GM19238 (cell line): ENCODE data around the gene ZFPM1.
"Not testable (repeated sequence)": the region's sequence is repeated elsewhere in the genome, so short reads cannot be mapped to it uniquely, and the experiment has no call there.

Experiments used
- DNase-seq: peaks from one replicate; pipeline ENCODE4 v3.0.0; 2011; ENCODE audit warnings: low spot score; ENCODE audit not compliant: insufficient read length

ZFPM1 gene

GRCh38 chr16:88453217-88453531, at the start of gene ZFPM1:
TSS of gene ZFPM1 (plus strand) at chr16:88453280. CDS start at chr16:88453639, 359 bp downstream.
- DNase-seq = no peak

GRCh38 chr16:88403794-88404581, 49.1 kb upstream of the ZFPM1 start:
- no peak for DNase-seq

DNA sequence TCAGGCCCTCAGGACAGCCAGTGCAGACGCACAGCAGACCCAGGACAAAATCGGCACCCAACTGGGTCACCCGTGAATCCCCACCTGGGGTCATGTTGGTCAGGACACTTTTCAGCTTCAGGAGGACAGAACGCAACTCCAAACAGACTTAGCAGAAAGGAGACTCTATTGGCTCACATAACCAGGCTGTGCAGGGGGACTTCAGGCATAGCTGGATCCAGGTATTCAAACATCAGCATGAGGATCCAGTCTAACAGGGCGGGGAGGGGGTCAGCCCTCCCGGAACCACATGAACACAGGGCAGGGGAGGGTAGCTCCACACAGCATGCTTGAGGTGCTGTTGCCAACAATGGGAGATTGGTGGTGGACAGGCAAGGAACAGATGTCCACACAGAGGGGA, 48.3 kb upstream of the ZFPM1 start:
- no peak for DNase-seq

DNA sequence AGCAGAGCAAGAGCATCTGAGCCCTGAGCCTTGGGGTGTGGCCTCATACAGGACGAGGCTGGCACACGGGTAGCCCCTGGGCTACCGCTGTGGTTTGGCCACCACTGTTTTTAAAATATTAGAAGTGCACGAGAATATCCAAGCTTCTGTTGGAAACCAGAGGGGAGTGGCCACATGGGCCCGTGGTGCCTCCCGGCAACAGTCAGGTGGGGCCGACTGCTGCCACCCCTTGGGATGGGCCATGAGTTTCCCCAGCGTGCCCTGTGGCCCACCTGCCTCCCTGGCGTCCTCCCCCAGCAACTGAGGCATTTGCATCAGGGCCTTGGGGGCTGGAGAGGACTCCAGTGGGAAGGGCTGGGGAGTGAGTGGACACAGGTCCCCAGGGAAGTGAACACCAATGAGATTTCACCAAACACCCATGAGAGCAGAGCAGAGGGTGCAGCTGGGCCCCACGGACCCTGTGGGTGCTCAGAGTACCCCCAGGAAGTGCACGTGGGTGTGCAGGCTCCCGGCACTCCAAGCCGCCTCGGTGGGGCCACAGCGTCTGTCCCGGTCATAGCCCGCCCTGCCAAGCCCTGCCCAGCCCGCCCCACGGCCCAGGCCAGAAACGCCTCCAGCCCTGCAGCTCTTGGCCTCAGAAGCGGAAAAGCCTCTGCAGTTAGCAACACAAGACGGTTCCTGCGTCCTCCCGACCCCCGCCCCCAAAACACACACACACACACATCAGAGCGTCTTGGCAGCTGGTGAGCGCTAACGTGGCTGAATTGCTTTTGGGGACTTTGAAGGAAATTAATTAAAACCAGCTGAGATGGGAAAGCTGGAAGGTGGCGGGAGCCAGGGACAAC, 47.6 kb upstream of the ZFPM1 start:
- no peak for DNase-seq

- no peak for DNase-seq
Measured at GRCh38 chr16:88406096-88407041, 46.7 kb upstream of the ZFPM1 start.

DNA sequence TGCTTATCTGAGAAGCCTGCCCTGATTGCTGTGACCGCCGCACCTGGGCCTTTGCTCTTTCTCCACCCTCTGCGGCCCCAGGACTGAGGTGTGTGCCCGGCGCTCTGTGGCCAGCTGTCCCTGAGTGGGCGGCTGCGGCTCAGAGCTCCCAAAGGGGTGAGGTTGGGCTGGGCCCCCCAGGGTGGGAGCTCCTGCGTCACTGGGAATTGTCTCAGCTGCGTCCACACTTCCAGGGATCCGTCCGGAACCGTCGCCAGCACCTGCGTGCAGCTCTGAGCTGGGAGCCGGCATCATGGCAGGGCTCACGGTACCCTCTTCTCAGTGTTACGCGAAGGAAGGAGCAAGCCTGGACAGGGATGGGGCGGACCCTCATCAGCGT, 46.0 kb upstream of the ZFPM1 start:
- no peak for DNase-seq

DNA sequence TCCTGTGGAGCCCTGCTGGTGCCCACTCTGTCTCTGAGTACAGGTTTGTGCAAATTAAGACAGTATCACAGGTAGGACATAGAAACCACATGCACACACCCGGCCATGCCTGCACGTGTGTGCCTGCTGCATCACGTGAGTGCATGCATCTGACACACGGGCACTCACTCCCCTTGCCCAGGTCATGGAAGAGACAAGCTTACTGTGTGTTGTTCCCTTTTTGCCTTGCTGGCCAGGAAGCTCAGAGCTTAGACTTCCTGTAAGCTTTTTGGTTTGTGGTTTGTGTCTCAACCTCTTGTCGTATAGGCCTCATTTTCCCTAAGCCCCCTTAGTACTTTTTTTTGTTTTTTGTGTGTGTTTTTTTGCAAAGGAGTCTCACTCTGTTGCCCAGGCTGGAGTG, 45.3 kb upstream of the ZFPM1 start:
- no peak for DNase-seq

DNA sequence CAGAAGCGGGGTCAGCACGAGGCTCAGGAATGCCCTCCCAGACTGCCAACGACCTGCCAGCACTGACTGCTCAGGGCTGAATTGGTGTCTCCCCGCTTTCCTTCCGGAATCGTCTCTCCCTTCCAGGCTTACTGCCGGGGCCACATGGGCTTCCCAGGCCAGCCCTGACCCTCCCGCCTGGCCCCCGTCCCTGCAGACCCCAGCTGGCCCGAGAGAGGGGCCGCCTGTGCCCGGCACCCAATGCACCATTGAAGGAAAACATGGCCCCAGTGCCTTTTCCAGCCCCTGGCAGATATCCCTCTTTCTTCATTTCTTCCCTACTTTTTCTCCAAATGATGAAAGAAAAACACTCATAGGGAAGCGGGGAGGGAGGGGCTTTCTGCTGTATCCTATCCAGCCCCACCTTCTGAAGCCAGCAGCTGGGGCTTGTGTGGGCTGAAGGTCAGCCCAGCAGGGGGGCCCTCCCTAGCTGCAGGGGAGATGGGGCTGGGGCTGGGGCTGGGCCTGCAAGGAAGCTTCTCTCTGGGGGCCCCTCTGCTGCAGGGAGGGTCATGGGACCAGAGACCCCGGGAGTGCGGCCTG, 44.4 kb upstream of the ZFPM1 start:
- no peak for DNase-seq

- DNase-seq = no peak
Measured at GRCh38 chr16:88409296-88410065, 43.6 kb upstream of the ZFPM1 start.

DNA sequence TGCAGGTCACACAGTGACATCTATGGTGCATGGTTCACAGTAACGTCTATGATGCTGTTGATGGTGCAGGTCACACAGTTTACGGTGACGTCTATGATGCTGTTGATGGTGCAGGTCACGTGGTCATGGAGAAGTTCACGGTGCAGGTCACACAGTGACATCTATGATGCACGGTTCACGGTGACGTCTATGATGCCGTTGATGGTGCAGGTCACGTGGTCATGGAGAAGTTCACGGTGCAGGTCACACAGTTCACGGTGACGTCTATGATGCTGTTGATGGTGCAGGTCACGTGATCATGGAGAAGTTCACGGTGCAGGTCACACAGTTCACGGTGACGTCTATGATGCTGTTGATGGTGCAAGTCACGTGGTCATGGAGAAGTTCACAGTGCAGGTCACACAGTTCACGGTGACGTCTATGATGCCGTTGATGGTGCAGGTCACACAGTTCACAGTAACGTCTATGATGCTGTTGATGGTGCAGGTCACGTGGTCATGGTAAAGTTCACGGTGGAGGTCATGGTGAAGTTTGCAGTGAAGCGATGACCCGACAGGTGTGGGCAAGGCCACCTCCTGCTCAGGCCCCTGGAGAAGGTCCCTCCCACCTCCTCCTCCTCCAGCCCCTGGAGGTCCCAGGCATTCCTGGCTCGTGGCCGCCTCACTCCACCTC, 42.6 kb upstream of the ZFPM1 start:
- DNase-seq = not testable (repeated sequence)

DNA sequence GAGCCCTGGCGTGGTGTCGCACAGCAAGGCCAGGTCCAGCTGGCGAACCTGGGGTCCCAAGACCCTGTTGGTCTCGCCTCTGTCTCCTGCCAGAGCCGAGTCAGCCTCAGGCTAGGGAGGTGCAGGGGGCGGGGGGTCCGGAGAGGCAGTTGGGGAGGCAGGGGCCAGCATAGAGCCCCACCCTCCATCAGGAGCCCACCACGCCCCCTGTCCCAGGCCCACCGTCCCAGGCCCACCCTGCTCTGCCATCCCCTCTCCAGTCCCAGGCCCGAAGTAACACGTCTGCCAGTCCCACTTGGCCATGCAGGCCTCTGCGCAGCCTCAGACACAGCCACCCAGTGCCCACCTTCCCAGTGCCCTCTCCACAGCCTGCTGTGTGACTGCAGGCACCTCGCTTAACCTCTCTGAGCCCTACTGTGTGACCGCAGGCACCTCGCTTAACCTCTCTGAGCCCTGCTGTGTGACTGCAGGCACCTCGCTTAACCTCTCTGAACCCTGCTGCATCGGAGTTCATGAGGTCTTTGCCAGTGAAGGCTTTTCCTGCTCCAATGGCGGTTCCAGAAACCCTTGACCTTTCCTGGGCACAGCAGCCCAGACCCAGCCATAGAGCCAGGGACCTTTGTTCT, 41.0 kb upstream of the ZFPM1 start:
- no peak for DNase-seq

GRCh38 chr16:88412766-88413165, 40.3 kb upstream of the ZFPM1 start:
- no peak for DNase-seq

GRCh38 chr16:88413231-88413630, 39.8 kb upstream of the ZFPM1 start:
- no peak for DNase-seq

- no peak for DNase-seq
Measured at GRCh38 chr16:88413631-88414030, 39.4 kb upstream of the ZFPM1 start.

GRCh38 chr16:88414521-88415380, 38.3 kb upstream of the ZFPM1 start:
- DNase-seq = no peak

- DNase-seq = no peak
Measured at GRCh38 chr16:88415381-88415705, 37.7 kb upstream of the ZFPM1 start.

DNA sequence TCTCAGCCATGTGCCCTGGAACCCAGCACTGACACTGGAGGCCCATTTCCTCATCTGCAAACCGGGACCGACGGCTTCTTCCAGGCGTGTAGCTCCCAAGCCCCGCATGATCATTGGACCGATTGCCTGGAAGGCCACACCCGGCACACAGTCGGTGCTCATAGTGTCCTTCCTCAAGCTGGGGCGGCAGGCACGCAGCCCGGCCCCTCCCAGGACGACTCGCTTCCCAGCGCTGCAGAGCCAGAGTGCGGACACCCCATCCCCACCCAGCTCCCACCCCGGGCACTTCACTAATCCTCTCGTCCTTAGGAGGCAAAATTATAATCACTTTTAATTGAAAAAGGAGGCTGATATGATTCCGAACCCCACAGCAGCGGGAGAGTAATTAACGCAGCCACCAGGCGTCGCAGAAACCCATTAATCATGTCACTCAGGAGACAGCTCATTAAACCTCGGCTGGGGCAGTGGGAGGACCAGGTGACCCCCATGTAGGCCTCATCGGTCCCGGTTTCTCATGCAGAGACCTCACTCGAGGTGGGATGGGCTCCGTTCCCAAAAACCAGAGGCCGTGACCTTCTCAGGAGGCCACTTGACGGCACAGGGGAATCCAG, 37.3 kb upstream of the ZFPM1 start:
- no peak for DNase-seq

- no peak for DNase-seq
Measured at GRCh38 chr16:88416686-88417085, 36.4 kb upstream of the ZFPM1 start.
